ENCODE measurements around the gene LAYN.

The LAYN gene

DNA sequence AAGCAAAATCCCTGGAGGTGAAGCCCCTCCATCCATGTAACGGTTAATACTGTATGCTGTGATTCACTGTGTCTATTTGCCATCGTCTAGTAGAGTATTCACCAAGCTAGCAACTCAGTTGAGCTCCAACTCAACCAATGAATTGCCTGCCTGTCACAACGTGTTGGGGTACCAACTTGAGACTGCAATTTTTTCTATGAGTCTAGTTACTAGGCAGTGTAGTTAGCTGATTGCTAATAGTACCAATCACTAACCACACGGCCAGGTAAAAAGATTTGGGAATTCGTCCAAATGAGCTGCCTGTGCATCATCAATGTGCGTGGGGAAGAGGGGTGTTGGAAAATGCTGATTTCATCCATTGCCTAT is 27.3 kb upstream of the LAYN start:
- TF ChIP-seq ZNF565 (CRISPR knock-in tag; conservative IDR thresholded peaks at IDR 0.05; ENCODE audit: low read depth): no peak
- no peak for TF ChIP-seq POU6F1 (CRISPR knock-in tag; IDR thresholded peaks at IDR 0.05; ENCODE audit: borderline replicate concordance, low read depth)
- no peak for TF ChIP-seq ZC3H10 (CRISPR knock-in tag; IDR thresholded peaks at IDR 0.05)
- no peak for TF ChIP-seq GLIS3 (CRISPR knock-in tag; IDR thresholded peaks at IDR 0.05)
- peak; percentile 36 for ATAC-seq

DNA sequence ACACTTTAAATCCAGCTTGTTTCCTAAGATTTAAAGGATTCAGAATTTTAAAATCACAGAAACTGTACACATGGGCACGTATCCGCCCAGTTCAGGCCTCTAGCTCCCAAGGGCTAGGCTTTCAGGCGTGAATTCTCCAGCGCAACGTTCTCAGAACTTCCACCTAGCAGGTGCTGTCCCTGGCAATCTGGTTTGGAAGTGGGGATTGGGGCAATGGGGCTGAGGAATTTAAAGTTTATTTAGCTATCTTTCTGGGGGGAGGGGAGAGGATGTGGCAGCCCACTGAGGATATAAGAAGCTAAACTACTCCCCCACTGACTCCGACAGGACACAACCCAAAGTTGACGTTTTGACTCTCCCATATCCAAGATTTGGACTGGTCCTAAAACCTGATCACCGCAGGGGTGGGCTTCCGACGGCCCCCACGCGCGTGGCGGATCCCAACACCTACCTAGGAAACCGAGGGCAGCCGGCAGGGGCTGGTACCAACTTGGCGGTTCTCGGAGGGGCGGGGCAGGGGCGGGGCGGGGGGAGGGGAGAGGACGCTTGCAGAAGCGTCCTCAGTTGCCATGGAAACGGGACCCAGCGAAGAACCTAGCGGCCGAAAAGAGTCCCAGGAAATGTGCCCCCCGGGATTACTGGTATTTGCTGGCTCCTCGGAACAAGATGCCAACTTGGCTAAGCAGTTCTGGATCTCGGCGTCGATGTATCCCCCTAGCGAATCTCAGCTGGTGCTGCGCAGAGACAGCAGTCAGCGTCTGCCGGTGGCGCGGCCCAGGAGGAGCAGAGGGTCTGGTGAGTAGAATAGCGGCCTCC is 26.1 kb upstream of the LAYN start, which contains the start of gene HOATZ:
Gene HOATZ, plus strand, starts transcription at position 563 of the 816 bp plus-strand sequence. Its CDS starts 7 bp downstream, at position 570.
- peak; percentile 77 for ATAC-seq
- no peak for TF ChIP-seq ZNF8 (CRISPR knock-in tag; IDR thresholded peaks at IDR 0.05)
- no peak for TF ChIP-seq CSRNP3 (CRISPR knock-in tag; IDR thresholded peaks at IDR 0.05)
- no peak for TF ChIP-seq TSHZ2 (CRISPR knock-in tag; IDR thresholded peaks at IDR 0.05)
- TF ChIP-seq, protein P1, sequence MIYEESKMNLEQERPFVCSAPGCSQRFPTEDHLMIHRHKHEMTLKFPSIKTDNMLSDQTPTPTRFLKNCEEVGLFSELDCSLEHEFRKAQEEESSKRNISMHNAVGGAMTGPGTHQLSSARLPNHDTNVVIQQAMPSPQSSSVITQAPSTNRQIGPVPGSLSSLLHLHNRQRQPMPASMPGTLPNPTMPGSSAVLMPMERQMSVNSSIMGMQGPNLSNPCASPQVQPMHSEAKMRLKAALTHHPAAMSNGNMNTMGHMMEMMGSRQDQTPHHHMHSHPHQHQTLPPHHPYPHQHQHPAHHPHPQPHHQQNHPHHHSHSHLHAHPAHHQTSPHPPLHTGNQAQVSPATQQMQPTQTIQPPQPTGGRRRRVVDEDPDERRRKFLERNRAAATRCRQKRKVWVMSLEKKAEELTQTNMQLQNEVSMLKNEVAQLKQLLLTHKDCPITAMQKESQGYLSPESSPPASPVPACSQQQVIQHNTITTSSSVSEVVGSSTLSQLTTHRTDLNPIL (CRISPR knock-in tag; IDR thresholded peaks at IDR 0.05; ENCODE audit: low read depth): no peak
- TF ChIP-seq ZNF70 (CRISPR knock-in tag; IDR thresholded peaks at IDR 0.05): no peak
- TF ChIP-seq OSR1 (CRISPR knock-in tag; IDR thresholded peaks at IDR 0.05): no peak
- TF ChIP-seq GLIS3 (CRISPR knock-in tag; IDR thresholded peaks at IDR 0.05): no peak
- no peak for TF ChIP-seq CSDC2 (CRISPR knock-in tag; IDR thresholded peaks at IDR 0.05)
- TF ChIP-seq ZFP3 (CRISPR knock-in tag; IDR thresholded peaks at IDR 0.05): no peak
- no peak for TF ChIP-seq ZNF565 (CRISPR knock-in tag; conservative IDR thresholded peaks at IDR 0.05; ENCODE audit: low read depth)
- TF ChIP-seq, protein P2, sequence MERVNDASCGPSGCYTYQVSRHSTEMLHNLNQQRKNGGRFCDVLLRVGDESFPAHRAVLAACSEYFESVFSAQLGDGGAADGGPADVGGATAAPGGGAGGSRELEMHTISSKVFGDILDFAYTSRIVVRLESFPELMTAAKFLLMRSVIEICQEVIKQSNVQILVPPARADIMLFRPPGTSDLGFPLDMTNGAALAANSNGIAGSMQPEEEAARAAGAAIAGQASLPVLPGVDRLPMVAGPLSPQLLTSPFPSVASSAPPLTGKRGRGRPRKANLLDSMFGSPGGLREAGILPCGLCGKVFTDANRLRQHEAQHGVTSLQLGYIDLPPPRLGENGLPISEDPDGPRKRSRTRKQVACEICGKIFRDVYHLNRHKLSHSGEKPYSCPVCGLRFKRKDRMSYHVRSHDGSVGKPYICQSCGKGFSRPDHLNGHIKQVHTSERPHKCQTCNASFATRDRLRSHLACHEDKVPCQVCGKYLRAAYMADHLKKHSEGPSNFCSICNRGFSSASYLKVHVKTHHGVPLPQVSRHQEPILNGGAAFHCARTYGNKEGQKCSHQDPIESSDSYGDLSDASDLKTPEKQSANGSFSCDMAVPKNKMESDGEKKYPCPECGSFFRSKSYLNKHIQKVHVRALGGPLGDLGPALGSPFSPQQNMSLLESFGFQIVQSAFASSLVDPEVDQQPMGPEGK (CRISPR knock-in tag; IDR thresholded peaks at IDR 0.05; ENCODE audit: borderline replicate concordance): no peak
- TF ChIP-seq SNAI2 (CRISPR knock-in tag; IDR thresholded peaks at IDR 0.05): no peak
- TF ChIP-seq ARNTL (CRISPR knock-in tag; IDR thresholded peaks at IDR 0.05; ENCODE audit: borderline replicate concordance, low read depth): no peak
- no peak for TF ChIP-seq ZFP30 (CRISPR knock-in tag; IDR thresholded peaks at IDR 0.05)

- peak; percentile 23; the same call in 2 of the 3 replicates for ATAC-seq
- no peak for TF ChIP-seq ZNF70 (CRISPR knock-in tag; IDR thresholded peaks at IDR 0.05)
- TF ChIP-seq, protein P1 (CRISPR knock-in tag; IDR thresholded peaks at IDR 0.05; ENCODE audit: low read depth): no peak
- TF ChIP-seq RARB (CRISPR knock-in tag; IDR thresholded peaks at IDR 0.05): no peak
- TF ChIP-seq TOX (CRISPR knock-in tag; IDR thresholded peaks at IDR 0.05; ENCODE audit: borderline replicate concordance): no peak
- TF ChIP-seq, protein P2 (CRISPR knock-in tag; IDR thresholded peaks at IDR 0.05; ENCODE audit: borderline replicate concordance): no peak
- TF ChIP-seq PPARA (CRISPR knock-in tag; IDR thresholded peaks at IDR 0.05; ENCODE audit: borderline replicate concordance): no peak
- no peak for TF ChIP-seq SNAI2 (CRISPR knock-in tag; IDR thresholded peaks at IDR 0.05)
- TF ChIP-seq TCF4 (CRISPR knock-in tag; IDR thresholded peaks at IDR 0.05; ENCODE audit: borderline replicate concordance): no peak
- TF ChIP-seq ZC3H10 (CRISPR knock-in tag; IDR thresholded peaks at IDR 0.05): no peak
- no peak for TF ChIP-seq ESRRG (CRISPR knock-in tag; IDR thresholded peaks at IDR 0.05)
- no peak for TF ChIP-seq ZFP3 (CRISPR knock-in tag; IDR thresholded peaks at IDR 0.05)
- TF ChIP-seq GLIS3 (CRISPR knock-in tag; IDR thresholded peaks at IDR 0.05): no peak
- no peak for TF ChIP-seq CSDC2 (CRISPR knock-in tag; IDR thresholded peaks at IDR 0.05)
- no peak for TF ChIP-seq BACH2 (CRISPR knock-in tag; IDR thresholded peaks at IDR 0.05; ENCODE audit: borderline replicate concordance)
- TF ChIP-seq ZNF565 (CRISPR knock-in tag; conservative IDR thresholded peaks at IDR 0.05; ENCODE audit: low read depth): no peak
These were observed 24.9 kb upstream of the LAYN start for GRCh38 chr11:111515591-111515990.
